Tibial nerve (tissue), 4 donors: ENCODE results near the gene NR2F2. TPM values are rescaled to one million over a fixed set of nuclear protein-coding genes. Genes with fewer than 3 reads are reported as not detected.

Experiments
- DNase-seq, 2 donors: peaks; one replicate each; pipeline ENCODE4 v3.0.0-alpha.2; 2019; ENCODE audit warnings: low spot score in 2 of 2
- H3K27ac ChIP-seq, 4 donors: fragments of 200-600 bp; sonication (generic) in 3 of 4; one replicate each; pipeline ENCODE4 v1.5.1; 2017 to 2019; ENCODE audit warnings: mild to moderate bottlenecking in 1 of 4
- H3K27me3 ChIP-seq, 2 donors: fragments of 200-600 bp; sonication (generic) in 1 of 2; one replicate each; pipeline versions ENCODE4 v1.5.1 to v1.6.0; 2017 to 2019
- H3K36me3 ChIP-seq, 3 donors: fragments of 200-600 bp; sonication (generic); one replicate each; pipeline ENCODE4 v1.5.1; 2018 to 2019
- H3K4me1 ChIP-seq, 4 donors: fragments of 200-600 bp; sonication (generic) in 3 of 4; one replicate each; pipeline ENCODE4 v1.5.1; 2017 to 2019
- H3K4me3 ChIP-seq, 4 donors: fragments of 200-600 bp; sonication (generic) in 3 of 4; one replicate each; pipeline ENCODE4 v1.5.1; 2017 to 2019; ENCODE audit warnings: mild to moderate bottlenecking in 1 of 4, moderate library complexity in 1 of 4
- H3K9me3 ChIP-seq, 4 donors: fragments of 200-600 bp; sonication (generic) in 3 of 4; one replicate each; pipeline ENCODE4 v1.5.1; 2017 to 2019
- CTCF ChIP-seq, 5 experiments: fragments of 200-600 bp in 3 of 5; fragments of 450-650 bp in 2 of 5; sonication (generic) in 3 of 5; IDR thresholded peaks; one replicate each; pipeline ENCODE4 v1.5.1; 2016 to 2019; ENCODE audit warnings: antibody characterized with exemption in 5 of 5, mild to moderate bottlenecking in 3 of 5, moderate library complexity in 2 of 5
- EP300 ChIP-seq, 2 donors: sonication (generic); formaldehyde crosslinking; IDR thresholded peaks; one replicate each; pipeline ENCODE4 v1.6.1; 2017; ENCODE audit warnings: antibody characterized with exemption in 2 of 2, mild to moderate bottlenecking in 1 of 2
- POLR2A ChIP-seq, 2 donors: fragments of 450-650 bp; IDR thresholded peaks; one replicate each; pipeline ENCODE4 v1.6.1; 2017; ENCODE audit warnings: antibody characterized with exemption in 2 of 2, mild to moderate bottlenecking in 2 of 2, moderate library complexity in 2 of 2
- WGBS, 2 donors: methylation state at CpG; one replicate each; pipeline ENCODE4 v1.1.5; 2018; 5-methylcytosine and 5-hydroxymethylcytosine counted together
- total RNA-seq, 4 donors: library from RNA; depleted of rRNA; stranded (reverse); fragments of >200 nt; gene quantifications; one replicate each; pipeline ENCODE4 v1.1.0, GENCODE V29; 2016

Gene NR2F2
- total RNA-seq, 4 donors from 2014 or later: 70.8 to 129 (median 124) TPM

- Histone ChIP-seq H3K27me3 (no peaks in the 10 kb centered on the region), H3K27ac (peak overlapping the region; percentile 92 to 99 (median 97)), H3K9me3 (no peaks in the 10 kb centered on the region), H3K4me1 (peaks cover 0 to 21% (median 5%) of the 10 kb centered on the region in 4 donors), H3K4me3 (peak overlapping the region; percentile 46 to 84 (median 66)), H3K36me3 (no peaks in the 10 kb centered on the region)
- DNase-seq: peak in 1 of 2 donors; percentile 29
- TF ChIP-seq CTCF (IDR thresholded peaks at IDR 0.05) (no peak), EP300 (IDR thresholded peaks at IDR 0.05) (peak in 1 of 2 donors; percentile 66)
- 1 to 3% methylated on average over 17 of the region's 17 CpGs for WGBS, 2 donors
Observed at GRCh38 chr15:96325541-96326327, 4.8 kb upstream of the NR2F2 start.

- TF ChIP-seq POLR2A (IDR thresholded peaks at IDR 0.05) (no peak), EP300 (IDR thresholded peaks at IDR 0.05) (peak in 1 of 2 donors; percentile 30), CTCF (IDR thresholded peaks at IDR 0.05) (no peak)
- Histone ChIP-seq H3K4me1 (peaks cover 0 to 20% (median 4%) of the 10 kb centered on the region in 4 donors), H3K27me3 (no peaks in the 10 kb centered on the region), H3K36me3 (peaks cover 0 to 3% (median 0%) of the 10 kb centered on the region in 3 donors), H3K4me3 (peak overlapping the region; percentile 46 to 84 (median 66)), H3K9me3 (no peaks in the 10 kb centered on the region), H3K27ac (peak overlapping the region; percentile 92 to 99 (median 97))
- peak; percentile 37 to 47 for DNase-seq
- 1% methylated on average over 36 of the region's 36 CpGs for WGBS, 2 donors
Observed at GRCh38 chr15:96326328-96327154, 4.0 kb upstream of the NR2F2 start.

GRCh38 chr15:96327155-96327741 lies 3.3 kb upstream of the NR2F2 start:
- DNase-seq: peak in 1 of 2 donors; percentile 65
- 1% methylated on average over 14 of the region's 14 CpGs for WGBS, 2 donors
- H3K4me3 ChIP-seq: peak overlapping the region; percentile 46 to 84 (median 66)
- TF ChIP-seq POLR2A (IDR thresholded peaks at IDR 0.05) (peak in 1 of 2 donors; percentile 54), EP300 (IDR thresholded peaks at IDR 0.05) (peak in 1 of 2 donors; percentile 80), CTCF (IDR thresholded peaks at IDR 0.05) (peak; percentile 59 to 87 (median 77))
- H3K27me3 ChIP-seq: no peaks in the 10 kb centered on the region
- H3K27ac ChIP-seq: peak overlapping the region; percentile 92 to 99 (median 97)
- peaks cover 0 to 20% (median 4%) of the 10 kb centered on the region in 4 donors for H3K4me1 ChIP-seq
- no peaks in the 10 kb centered on the region for H3K9me3 ChIP-seq
- peaks cover 0 to 10% (median 0%) of the 10 kb centered on the region in 3 donors for H3K36me3 ChIP-seq

GRCh38 chr15:96328181-96328876 lies 2.2 kb upstream of the NR2F2 start:
- H3K9me3 ChIP-seq: no peaks in the 10 kb centered on the region
- peaks cover 0 to 21% (median 0%) of the 10 kb centered on the region in 3 donors for H3K36me3 ChIP-seq
- WGBS, 2 donors: 8 to 10% methylated on average over 7 of the region's 7 CpGs
- peak overlapping the region; percentile 92 to 99 (median 97) for H3K27ac ChIP-seq
- no peak for DNase-seq
- TF ChIP-seq CTCF (IDR thresholded peaks at IDR 0.05) (no peak), EP300 (IDR thresholded peaks at IDR 0.05) (peak in 1 of 2 donors; percentile 28), POLR2A (IDR thresholded peaks at IDR 0.05) (no peak)
- H3K4me3 ChIP-seq: peak overlapping the region; percentile 46 to 84 (median 70)
- H3K4me1 ChIP-seq: peaks cover 0 to 14% (median 4%) of the 10 kb centered on the region in 4 donors
- no peaks in the 10 kb centered on the region for H3K27me3 ChIP-seq
